K562 (cell line): ENCODE data around the gene ARID3B. TPM values are rescaled to one million over a fixed set of nuclear protein-coding genes. Genes with fewer than 3 reads are reported as not detected.
A peak's percentile ranks its signal among the peaks of the same experiment; 100 is the strongest.

ENCODE experiments used
- ATAC-seq: fragments of 200-7000 bp; cut with Tn5 transposase; 3 replicates; pipeline ENCODE4 v1.9.1; 2020; ENCODE audit warnings: moderate library complexity
- BruUV-seq: library from RNA; stranded (reverse); fragments of 400-500 nt; replicated peaks from 2 replicates; lab custom pipeline; 2021; lab: Mats Ljungman, UMichigan
- CTCF ChIA-PET: fragments of 300-600 bp; formaldehyde crosslinking; extraction: SDS; loops from one replicate; lab custom pipeline; 2021; ENCODE audit warnings: low intra/inter-chr PET ratio; lab: Yijun Ruan, JAX
- POLR2A ChIA-PET: fragments of 300-600, 350-650 bp; sonication (Branson Sonifier 250); formaldehyde crosslinking; extraction: SDS; loops from one replicate; lab custom pipeline; 2021; ENCODE audit warnings: antibody characterized with exemption, inconsistent platforms; lab: Yijun Ruan, JAX
- DNase-seq, 4 experiments: peaks; one replicate each; pipeline versions ENCODE4 v3.0.0 to v3.0.0-alpha.2; 2011 to 2018; ENCODE audit warnings: low spot score in 3 of 4, mixed read lengths in 3 of 4; ENCODE audit errors: extremely low read depth in 1 of 4
- FAIRE-seq: peaks from 2 replicates; lab custom pipeline; 2011; peaks lifted over from hg19 to GRCh38; lab: Jason Lieb, UNC
- H2AFZ ChIP-seq: 2 replicates; pipeline ENCODE4 v1.6.0; 2011; ENCODE audit warnings: low read depth, low read length, control low read depth, inconsistent platforms
- H3K27ac ChIP-seq: fragments of 200-600 bp; 3 replicates; pipeline ENCODE4 v1.8.0; 2011; ENCODE audit warnings: low read depth, mild to moderate bottlenecking, control low read depth, inconsistent platforms, low read length, moderate library complexity, mixed read lengths; ENCODE audit errors: extremely low read depth
- H3K27me3 ChIP-seq, 2 experiments: fragments of 300-600 bp in 1 of 2; 2 replicates in 1 of 2; 3 replicates in 1 of 2; pipeline versions ENCODE4 v1.6.0 to v1.8.0; 2011; ENCODE audit warnings: inconsistent platforms in 2 of 2, low read length in 2 of 2, mild to moderate bottlenecking in 1 of 2, mixed read lengths in 1 of 2, moderate library complexity in 1 of 2; ENCODE audit not compliant: control insufficient read depth in 2 of 2, insufficient read depth in 2 of 2
- H3K36me3 ChIP-seq: fragments of 300-600 bp; 3 replicates; pipeline ENCODE4 v1.8.0; 2011; ENCODE audit warnings: mild to moderate bottlenecking, low read length, inconsistent platforms; ENCODE audit not compliant: control insufficient read depth, insufficient read depth
- H3K4me1 ChIP-seq, 2 experiments: fragments of 200-600 bp in 1 of 2; replicated peaks in 1 of 2; 2 replicates in 1 of 2; 3 replicates in 1 of 2; pipeline versions ENCODE4 v1.5.1 to v1.8.0; 2011; ENCODE audit warnings: inconsistent platforms in 2 of 2, low read length in 2 of 2, mild to moderate bottlenecking in 1 of 2, mixed read lengths in 1 of 2, moderate library complexity in 1 of 2; ENCODE audit not compliant: control insufficient read depth in 2 of 2, insufficient read depth in 2 of 2
- H3K4me2 ChIP-seq: 2 replicates; pipeline ENCODE4 v1.6.1; 2011; ENCODE audit warnings: low read length, control low read depth, inconsistent platforms, mixed read lengths; ENCODE audit not compliant: insufficient read depth
- H3K4me3 ChIP-seq: fragments of 200-600 bp; sonication (generic), shearing (Covaris generic); 2 replicates; pipeline ENCODE4 v1.5.1; 2016; ENCODE audit warnings: control low read depth, inconsistent platforms
- H3K79me2 ChIP-seq: fragments of 200-600 bp; 3 replicates; pipeline ENCODE4 v1.8.0; 2011; ENCODE audit warnings: low read length, inconsistent platforms; ENCODE audit not compliant: control insufficient read depth, insufficient read depth
- H3K9ac ChIP-seq, 2 experiments: 2 replicates each; pipeline versions ENCODE4 v1.6.0 to v1.6.1; 2011; ENCODE audit warnings: low read depth in 2 of 2, low read length in 2 of 2, control low read depth in 1 of 2, inconsistent platforms in 1 of 2, mild to moderate bottlenecking in 1 of 2, mixed read lengths in 1 of 2; ENCODE audit not compliant: insufficient read depth in 1 of 2
- H3K9me1 ChIP-seq: one replicate; pipeline ENCODE4 v1.6.0; 2011; ENCODE audit warnings: inconsistent platforms, mild to moderate bottlenecking, low read length, moderate library complexity; ENCODE audit not compliant: control insufficient read depth, insufficient read depth
- H3K9me3 ChIP-seq: replicated peaks from 2 replicates; pipeline ENCODE4 v1.5.1; 2011; ENCODE audit warnings: low read depth, low read length, inconsistent platforms; ENCODE audit not compliant: control insufficient read depth, insufficient read depth
- H4K20me1 ChIP-seq: replicated peaks from 2 replicates; pipeline ENCODE4 v1.6.1; 2011; ENCODE audit warnings: low read length, inconsistent platforms, mixed read lengths; ENCODE audit not compliant: control insufficient read depth, insufficient read depth
- RBM17 ChIP-seq: fragments of 200-400 bp; formaldehyde crosslinking; IDR thresholded peaks from 2 replicates; pipeline ENCODE4 v1.6.1; 2017; ENCODE audit warnings: low read depth, mild to moderate bottlenecking, low read length, borderline replicate concordance
- XRCC3 ChIP-seq: fragments of 450-650 bp; IDR thresholded peaks from 2 replicates; pipeline ENCODE4 v1.6.1; 2017; ENCODE audit warnings: mild to moderate bottlenecking, moderate library complexity
- YY1 ChIP-seq, 3 experiments: IDR thresholded peaks; 2 replicates each; pipeline ENCODE4 v1.6.1; 2011; ENCODE audit warnings: low read length in 2 of 3, mild to moderate bottlenecking in 2 of 3, moderate library complexity in 2 of 3, borderline replicate concordance in 1 of 3, control low read depth in 1 of 3, low read depth in 1 of 3; ENCODE audit not compliant: insufficient read depth in 3 of 3, insufficient replicate concordance in 2 of 3, control insufficient read depth in 1 of 3, insufficient read length in 1 of 3; ENCODE audit errors: extremely low read depth in 1 of 3
- ZNF282 ChIP-seq: sonication (generic); formaldehyde crosslinking; IDR thresholded peaks from 2 replicates; pipeline ENCODE4 v1.8.1; 2023; ENCODE audit warnings: missing genetic modification reagents
- in situ Hi-C: fragments of 300-500 bp; cut with MboI; formaldehyde crosslinking; loops from 4 replicates; pipeline ENCODE4 v1.15.0; 2018; ENCODE audit warnings: inconsistent platforms, mixed read lengths
- intact Hi-C: fragments of 100-400 bp; cut with micrococcal nuclease; formaldehyde crosslinking; loops from 2 replicates; pipeline ENCODE4 v1.14.2; 2022
- polyA plus RNA-seq, 8 experiments: library from polyadenylated mRNA; depleted of rRNA in 4 of 8; stranded (reverse) in 5 of 8; unstranded in 3 of 8; fragments of >200 nt; fragmentation: Nextera tagmentation in 2 of 8; fragmentation: Illumina TruSeq in 1 of 8; extraction: Ambion mirVana in 2 of 8; extraction: Trizol in 1 of 8; gene quantifications; 2 replicates each; pipeline versions ENCODE4 v1.2.1 to v1.2.3, GENCODE V29; 2011 to 2014; ENCODE audit warnings: inconsistent platforms in 1 of 8, missing spikeins in 1 of 8
- total RNA-seq, 7 experiments: library from RNA; depleted of rRNA in 6 of 7; stranded (reverse); fragments of >200 nt in 6 of 7; fragmentation: Illumina TruSeq in 2 of 7; extraction: Trizol in 2 of 7; gene quantifications; 2 replicates each; pipeline versions ENCODE4 v1.2.1 to v1.2.3, GENCODE V29; 2011 to 2021; ENCODE audit warnings: low replicate concordance in 1 of 7
- TF ChIP-seq, protein P1 (sequence below), 2 experiments: fragments of 450-650 bp; conservative IDR thresholded peaks; 2 replicates each; pipeline ENCODE4 v1.6.1; 2017; ENCODE audit warnings: mild to moderate bottlenecking in 2 of 2, moderate library complexity in 2 of 2
- TF ChIP-seq, protein P2 (sequence below): sonication (generic); IDR thresholded peaks from 2 replicates; pipeline ENCODE4 v1.6.1; 2016
- TF ChIP-seq, protein P3 (sequence below), 3 experiments: IDR thresholded peaks in 2 of 3; conservative IDR thresholded peaks in 1 of 3; 2 replicates each; pipeline ENCODE4 v1.5.1; 2011 to 2012; ENCODE audit warnings: low read length in 3 of 3, mild to moderate bottlenecking in 3 of 3, control low read depth in 2 of 3, improper control_type of control experiment in 1 of 3, inconsistent platforms in 1 of 3, low read depth in 1 of 3, mixed read lengths in 1 of 3, moderate library complexity in 1 of 3; ENCODE audit not compliant: insufficient read depth in 2 of 3

ARID3B gene
- total and polyA plus RNA-seq, 9 of the 15 experiments (the other 6 are each of a cell fraction or from before 2014, with no cell fraction given) = 0.32 to 15.1 (median 7.1) TPM

DNA sequence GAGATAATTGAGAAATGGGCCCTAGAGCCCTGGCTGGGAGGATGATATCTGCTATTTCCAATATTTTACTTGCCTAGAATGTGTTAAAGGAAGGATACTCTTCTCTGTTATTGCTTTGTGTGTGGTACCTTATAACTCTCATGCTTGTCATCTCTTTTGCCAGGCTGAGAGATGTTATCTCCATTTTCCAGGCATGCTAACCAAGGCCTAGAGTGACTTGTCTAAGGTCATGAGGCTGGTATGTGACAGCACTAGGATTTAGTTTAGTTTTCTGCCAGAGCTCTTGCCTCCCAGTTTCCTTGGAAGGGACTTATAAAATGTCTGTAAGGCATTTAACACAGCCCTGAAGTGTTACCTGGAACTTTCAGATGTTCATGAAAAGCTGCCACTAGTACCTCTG, 76.0 kb downstream of the ARID3B start:
- H2AFZ ChIP-seq = no peak overlapping the region
- in situ Hi-C loops (no loop called here), intact Hi-C loops (loop anchor here (5.0 to 10.0 kb wide), 2 partner anchors 245 to 622 kb away; partner anchors contain the start of genes PML and STOML1)
- peaks cover 49% of the 10 kb centered on the region; the same call in 2 of the 3 replicates for H3K36me3 ChIP-seq
- H3K4me2 ChIP-seq = peak overlapping the region; percentile 92
- DNase-seq (peak in 1 of 4 experiments; percentile 20), ATAC-seq (no peak), FAIRE-seq (peak; percentile 57)
- peaks cover 56% of the 10 kb centered on the region for H4K20me1 ChIP-seq
- POLR2A ChIA-PET = interaction anchor here (0.5 to 9.7 kb wide), 4 partner anchors 10 to 143 kb away, joined by 3 to 111 read pairs (median 12); no protein-coding TSS in a partner anchor
- H3K9me1 ChIP-seq = peaks cover 13% of the 10 kb centered on the region
- CTCF ChIA-PET = no interaction called here
- H3K4me3 ChIP-seq = peak overlapping the region; percentile 89
- H3K27me3 ChIP-seq = no peaks in the 10 kb centered on the region; a peak in 1 of 5 replicates
- H3K9me3 ChIP-seq = no peaks in the 10 kb centered on the region
- peak overlapping the region; percentile 84; the same call in 2 of the 3 replicates for H3K27ac ChIP-seq
- peaks cover 15 to 49% of the 10 kb centered on the region in 2 experiments; a peak in 4 of 5 replicates for H3K4me1 ChIP-seq
- H3K9ac ChIP-seq = peak overlapping the region; percentile 91 to 98
- H3K79me2 ChIP-seq = peaks cover 67% of the 10 kb centered on the region
- TF ChIP-seq XRCC3 = no peak
- no peak for TF ChIP-seq YY1 (IDR thresholded peaks at IDR 0.05; ENCODE audit: borderline replicate concordance in 1 of 3, control insufficient read depth in 1 of 3, extremely low read depth in 1 of 3, insufficient read depth in 3 of 3, insufficient read length in 1 of 3, insufficient replicate concordance in 2 of 3, low read depth in 1 of 3, low read length in 2 of 3)
- TF ChIP-seq, protein P1, sequence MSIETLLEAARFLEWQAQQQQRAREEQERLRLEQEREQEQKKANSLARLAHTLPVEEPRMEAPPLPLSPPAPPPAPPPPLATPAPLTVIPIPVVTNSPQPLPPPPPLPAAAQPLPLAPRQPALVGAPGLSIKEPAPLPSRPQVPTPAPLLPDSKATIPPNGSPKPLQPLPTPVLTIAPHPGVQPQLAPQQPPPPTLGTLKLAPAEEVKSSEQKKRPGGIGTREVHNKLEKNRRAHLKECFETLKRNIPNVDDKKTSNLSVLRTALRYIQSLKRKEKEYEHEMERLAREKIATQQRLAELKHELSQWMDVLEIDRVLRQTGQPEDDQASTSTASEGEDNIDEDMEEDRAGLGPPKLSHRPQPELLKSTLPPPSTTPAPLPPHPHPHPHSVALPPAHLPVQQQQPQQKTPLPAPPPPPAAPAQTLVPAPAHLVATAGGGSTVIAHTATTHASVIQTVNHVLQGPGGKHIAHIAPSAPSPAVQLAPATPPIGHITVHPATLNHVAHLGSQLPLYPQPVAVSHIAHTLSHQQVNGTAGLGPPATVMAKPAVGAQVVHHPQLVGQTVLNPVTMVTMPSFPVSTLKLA (conservative IDR thresholded peaks at IDR 0.05) = 0 out of 4 replicates have a peak, but pooled peaks of 1 of the 2 experiments have one; percentile 17
- TF ChIP-seq, protein P2, sequence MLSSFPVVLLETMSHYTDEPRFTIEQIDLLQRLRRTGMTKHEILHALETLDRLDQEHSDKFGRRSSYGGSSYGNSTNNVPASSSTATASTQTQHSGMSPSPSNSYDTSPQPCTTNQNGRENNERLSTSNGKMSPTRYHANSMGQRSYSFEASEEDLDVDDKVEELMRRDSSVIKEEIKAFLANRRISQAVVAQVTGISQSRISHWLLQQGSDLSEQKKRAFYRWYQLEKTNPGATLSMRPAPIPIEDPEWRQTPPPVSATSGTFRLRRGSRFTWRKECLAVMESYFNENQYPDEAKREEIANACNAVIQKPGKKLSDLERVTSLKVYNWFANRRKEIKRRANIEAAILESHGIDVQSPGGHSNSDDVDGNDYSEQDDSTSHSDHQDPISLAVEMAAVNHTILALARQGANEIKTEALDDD = 0 out of 2 replicates have a peak, but pooled peaks have one; percentile 16
- TF ChIP-seq, protein P3, sequence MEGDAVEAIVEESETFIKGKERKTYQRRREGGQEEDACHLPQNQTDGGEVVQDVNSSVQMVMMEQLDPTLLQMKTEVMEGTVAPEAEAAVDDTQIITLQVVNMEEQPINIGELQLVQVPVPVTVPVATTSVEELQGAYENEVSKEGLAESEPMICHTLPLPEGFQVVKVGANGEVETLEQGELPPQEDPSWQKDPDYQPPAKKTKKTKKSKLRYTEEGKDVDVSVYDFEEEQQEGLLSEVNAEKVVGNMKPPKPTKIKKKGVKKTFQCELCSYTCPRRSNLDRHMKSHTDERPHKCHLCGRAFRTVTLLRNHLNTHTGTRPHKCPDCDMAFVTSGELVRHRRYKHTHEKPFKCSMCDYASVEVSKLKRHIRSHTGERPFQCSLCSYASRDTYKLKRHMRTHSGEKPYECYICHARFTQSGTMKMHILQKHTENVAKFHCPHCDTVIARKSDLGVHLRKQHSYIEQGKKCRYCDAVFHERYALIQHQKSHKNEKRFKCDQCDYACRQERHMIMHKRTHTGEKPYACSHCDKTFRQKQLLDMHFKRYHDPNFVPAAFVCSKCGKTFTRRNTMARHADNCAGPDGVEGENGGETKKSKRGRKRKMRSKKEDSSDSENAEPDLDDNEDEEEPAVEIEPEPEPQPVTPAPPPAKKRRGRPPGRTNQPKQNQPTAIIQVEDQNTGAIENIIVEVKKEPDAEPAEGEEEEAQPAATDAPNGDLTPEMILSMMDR (IDR thresholded peaks at IDR 0.05 in 2 of 3, conservative IDR thresholded peaks at IDR 0.05 in 1 of 3; ENCODE audit: insufficient read depth in 2 of 3, low read depth in 1 of 3, low read length in 3 of 3) = no peak
- no peak for TF ChIP-seq ZNF282 (CRISPR knock-in tag)
- no peak for TF ChIP-seq RBM17
- no TSS peak for BruUV-seq
